B cell (primary cell): ENCODE results near the gene PCDHGB1. TPM values are rescaled to one million over a fixed set of nuclear protein-coding genes. Genes with fewer than 3 reads are reported as not detected.

Experiments
- ATAC-seq: fragments of 200-7000 bp; cut with Tn5 transposase; one replicate; pipeline ENCODE4 v1.10.0; 2021; ENCODE audit warnings: low read depth, mild to moderate bottlenecking, moderate number of reproducible peaks, moderate library complexity
- CTCF ChIA-PET: fragments of 350-600 bp; sonication (Branson Sonifier 250); formaldehyde crosslinking; loops from one replicate; lab custom pipeline; 2021; ENCODE audit warnings: antibody characterized with exemption, inconsistent platforms; lab: Charles Lee
- POLR2A ChIA-PET: fragments of 350-600 bp; sonication (Branson Sonifier 250); formaldehyde crosslinking; loops from one replicate; lab custom pipeline; 2021; ENCODE audit warnings: antibody characterized with exemption; lab: Charles Lee
- DNase-seq: peaks from one replicate; pipeline ENCODE4 v3.0.0; 2013
- H2AFZ ChIP-seq: 2 replicates; pipeline ENCODE4 v1.6.1; 2012; ENCODE audit warnings: mild to moderate bottlenecking, low read depth, low read length; ENCODE audit not compliant: insufficient read depth, poor library complexity, severe bottlenecking
- H3K27ac ChIP-seq, 2 donors: 1 replicate in 1 of 2; 2 replicates in 1 of 2; pipeline ENCODE4 v1.5.1; 2012 to 2013; ENCODE audit warnings: low read length in 2 of 2, mild to moderate bottlenecking in 2 of 2, moderate library complexity in 1 of 2
- H3K27me3 ChIP-seq, 4 experiments: fragments of 200-600 bp in 1 of 4; sonication (generic) in 1 of 4; replicated peaks in 1 of 4; 1 replicate in 2 of 4; 2 replicates in 2 of 4; pipeline versions ENCODE4 v1.6.1 to v1.7.0; 2013 to 2016; ENCODE audit warnings: low read length in 3 of 4, mild to moderate bottlenecking in 2 of 4, mixed read lengths in 1 of 4, moderate library complexity in 1 of 4; ENCODE audit not compliant: insufficient read depth in 4 of 4, control insufficient read depth in 3 of 4; ENCODE audit errors: control extremely low read depth in 1 of 4
- H3K36me3 ChIP-seq, 2 experiments: replicated peaks in 1 of 2; 1 replicate in 1 of 2; 2 replicates in 1 of 2; pipeline versions ENCODE4 v1.6.1 to v1.7.1; 2013; ENCODE audit warnings: low read length in 1 of 2; ENCODE audit not compliant: insufficient read depth in 2 of 2, control insufficient read depth in 1 of 2; ENCODE audit errors: control extremely low read depth in 1 of 2, extremely low read depth in 1 of 2
- H3K4me1 ChIP-seq, 2 donors: fragments of 200-600 bp in 1 of 2; sonication (generic) in 1 of 2; 1 replicate in 1 of 2; 2 replicates in 1 of 2; pipeline versions ENCODE4 v1.5.1 to v1.6.1; 2013 to 2017; ENCODE audit warnings: low read length in 2 of 2; ENCODE audit not compliant: control insufficient read depth in 2 of 2, insufficient read depth in 2 of 2
- H3K4me2 ChIP-seq: replicated peaks from 2 replicates; pipeline ENCODE3; 2012; ENCODE audit warnings: mild to moderate bottlenecking, low read depth, low read length; ENCODE audit not compliant: poor library complexity, severe bottlenecking
- H3K4me3 ChIP-seq, 5 experiments: fragments of 200-600 bp in 1 of 5; sonication (generic) in 1 of 5; 1 replicate in 3 of 5; 2 replicates in 2 of 5; pipeline versions ENCODE4 v1.5.1 to v1.7.0; 2011 to 2016; ENCODE audit warnings: low read length in 4 of 5, mild to moderate bottlenecking in 4 of 5, low read depth in 2 of 5, control low read depth in 1 of 5, moderate library complexity in 1 of 5; ENCODE audit not compliant: insufficient read depth in 1 of 5; ENCODE audit errors: control extremely low read depth in 1 of 5, extremely low read depth in 1 of 5
- H3K79me2 ChIP-seq: fragments of 200-600 bp; sonication (generic); one replicate; pipeline ENCODE4 v1.6.0; 2016; ENCODE audit warnings: low read length; ENCODE audit not compliant: control insufficient read depth, insufficient read depth
- H3K9ac ChIP-seq: fragments of 200-600 bp; sonication (generic); 2 replicates; pipeline ENCODE4 v1.6.1; 2017; ENCODE audit warnings: mild to moderate bottlenecking, low read length, moderate library complexity
- H3K9me3 ChIP-seq, 3 donors: one replicate each; pipeline versions ENCODE4 v1.6.1 to v1.7.1; 2013; ENCODE audit warnings: low read length in 2 of 3; ENCODE audit not compliant: control insufficient read depth in 2 of 3, insufficient read depth in 1 of 3; ENCODE audit errors: control extremely low read depth in 1 of 3
- H4K20me1 ChIP-seq: 2 replicates; pipeline ENCODE4 v1.6.0; 2012; ENCODE audit warnings: mild to moderate bottlenecking, low read length; ENCODE audit not compliant: insufficient read depth, control insufficient read depth, poor library complexity, severe bottlenecking
- H3K27ac Mint-ChIP-seq: one replicate; pipeline ENCODE4 v1.8.0; 2021; ENCODE audit warnings: mixed read lengths
- H3K27me3 Mint-ChIP-seq: one replicate; pipeline ENCODE4 v1.8.0; 2021; ENCODE audit warnings: mixed read lengths
- H3K4me1 Mint-ChIP-seq: one replicate; pipeline ENCODE4 v1.8.0; 2021; ENCODE audit warnings: mixed read lengths
- H3K4me3 Mint-ChIP-seq: one replicate; pipeline ENCODE4 v1.8.0; 2021; ENCODE audit warnings: mixed read lengths
- H3K9me3 Mint-ChIP-seq: one replicate; pipeline ENCODE4 v1.8.0; 2022; ENCODE audit warnings: mixed read lengths; ENCODE audit not compliant: insufficient read depth
- CTCF ChIP-seq: fragments of 200-600 bp; IDR thresholded peaks from one replicate; pipeline ENCODE4 v1.8.0; 2022; ENCODE audit warnings: antibody characterized with exemption, mild to moderate bottlenecking
- EZH2 ChIP-seq: IDR thresholded peaks from 2 replicates; pipeline ENCODE4 v1.6.1; 2012; ENCODE audit warnings: borderline replicate concordance, low read depth, mild to moderate bottlenecking, moderate library complexity, low read length; ENCODE audit not compliant: insufficient read depth, poor library complexity, severe bottlenecking
- WGBS: methylation state at CpG from one replicate; pipeline ENCODE4 v1.1.5; 2013; ENCODE audit warnings: missing lambda C conversion rate; ENCODE audit not compliant: insufficient coverage; 5-methylcytosine and 5-hydroxymethylcytosine counted together
- intact Hi-C: fragments of 100-400 bp; cut with micrococcal nuclease; formaldehyde crosslinking; loops from one replicate; pipeline ENCODE4 v1.10.0; 2022
- polyA plus RNA-seq: library from polyadenylated mRNA; depleted of rRNA; stranded (reverse); fragments of >200 nt; gene quantifications from 2 replicates; pipeline ENCODE4 v1.2.3, GENCODE V29; 2012
- total RNA-seq, 2 donors: library from RNA; stranded (reverse); fragments of 120-200 nt in 1 of 2; gene quantifications; 1 replicate in 1 of 2; 2 replicates in 1 of 2; pipeline versions ENCODE4 v1.2.3 to v1.2.4, GENCODE V29; 2013 to 2022

The PCDHGB1 gene
- total and polyA plus RNA-seq, 2 donors (not counting 1 experiment from before 2014, with no cell fraction given): 0.10 to 0.69 TPM

- no peaks in the 10 kb centered on the region for H3K4me1 ChIP-seq
- H3K4me3 ChIP-seq: peak within 1 kb of the TSS in 3 of 5 experiments; percentile 1 to 36 (median 24)
- peaks cover 3% of the 10 kb centered on the region for H3K4me1 Mint-ChIP-seq
- H3K4me3 Mint-ChIP-seq: peak within 1 kb of the TSS; percentile 81
- POLR2A ChIA-PET: no interaction called here
- ATAC-seq (no peak), DNase-seq (no peak)
- CTCF ChIA-PET: no interaction called here
- H3K27me3 Mint-ChIP-seq: peaks cover 58% of the 10 kb centered on the region
- H3K27ac ChIP-seq: no peak within 1 kb of the TSS
- H3K27ac Mint-ChIP-seq: no peak within 1 kb of the TSS
- peaks cover 5 to 37% (median 25%) of the 10 kb centered on the region in 3 donors for H3K9me3 ChIP-seq
- no peaks in the 10 kb centered on the region for H3K36me3 ChIP-seq
- intact Hi-C loops: no loop called here
- H3K79me2 ChIP-seq: no peaks in the 10 kb centered on the region
- H3K9me3 Mint-ChIP-seq: peaks cover 7% of the 10 kb centered on the region
- WGBS: 22% methylated on average over 29 of the region's 37 CpGs
- H2AFZ ChIP-seq: no peak within 1 kb of the TSS
- no peak within 1 kb of the TSS for H3K9ac ChIP-seq
- peaks cover 0 to 43% (median 28%) of the 10 kb centered on the region in 4 experiments for H3K27me3 ChIP-seq
- TF ChIP-seq EZH2 (no peak), CTCF (no peak)
- H3K4me2 ChIP-seq: peak within 1 kb of the TSS; percentile 25
- H4K20me1 ChIP-seq: no peaks in the 10 kb centered on the region
Measured at GRCh38 chr5:141382469-141383294, 32.8 kb downstream of the PCDHGB1 start, which contains the start of gene PCDHGA7. Gene PCDHGA7, plus strand, starts transcription at chr5:141382742. Its CDS starts 158 bp downstream, at chr5:141382900.

GRCh38 chr5:141383345-141383744, 33.4 kb downstream of the PCDHGB1 start:
- WGBS: 44% methylated on average over 13 of the region's 21 CpGs
- peaks cover 7% of the 10 kb centered on the region for H3K9me3 Mint-ChIP-seq

More at GRCh38 chr5:141383345-141383744, 33.4 kb downstream of the PCDHGB1 start:
- ChIA-PET CTCF (no interaction called here), POLR2A (no interaction called here)
- Histone ChIP-seq H3K4me1 (no peaks in the 10 kb centered on the region), H3K36me3 (no peaks in the 10 kb centered on the region), H3K4me3 (no peak overlapping the region), H3K27ac (no peak overlapping the region), H3K27me3 (peaks cover 0 to 44% (median 30%) of the 10 kb centered on the region in 4 experiments), H2AFZ (no peak overlapping the region), H3K4me2 (no peak overlapping the region), H3K79me2 (no peaks in the 10 kb centered on the region), H3K9me3 (peaks cover 6 to 35% (median 23%) of the 10 kb centered on the region in 3 donors), H3K9ac (no peak overlapping the region), H4K20me1 (no peaks in the 10 kb centered on the region)
- H3K27me3 Mint-ChIP-seq: peaks cover 60% of the 10 kb centered on the region
- H3K27ac Mint-ChIP-seq: no peak overlapping the region
- peak overlapping the region; percentile 81 for H3K4me3 Mint-ChIP-seq
- ATAC-seq (no peak), DNase-seq (no peak)
- TF ChIP-seq CTCF (no peak), EZH2 (no peak)
- H3K4me1 Mint-ChIP-seq: peaks cover 3% of the 10 kb centered on the region
- intact Hi-C loops: no loop called here
